MV-4-11 (cell line): ENCODE results near the gene STRADB.
"Not testable (repeated sequence)": the region's sequence is repeated elsewhere in the genome, so short reads cannot be mapped to it uniquely, and the experiment has no call there.

Experiments
- DNase-seq: peaks from one replicate; lab custom pipeline; 2025; lab: John Stamatoyannopoulos, UW

The STRADB gene

DNA sequence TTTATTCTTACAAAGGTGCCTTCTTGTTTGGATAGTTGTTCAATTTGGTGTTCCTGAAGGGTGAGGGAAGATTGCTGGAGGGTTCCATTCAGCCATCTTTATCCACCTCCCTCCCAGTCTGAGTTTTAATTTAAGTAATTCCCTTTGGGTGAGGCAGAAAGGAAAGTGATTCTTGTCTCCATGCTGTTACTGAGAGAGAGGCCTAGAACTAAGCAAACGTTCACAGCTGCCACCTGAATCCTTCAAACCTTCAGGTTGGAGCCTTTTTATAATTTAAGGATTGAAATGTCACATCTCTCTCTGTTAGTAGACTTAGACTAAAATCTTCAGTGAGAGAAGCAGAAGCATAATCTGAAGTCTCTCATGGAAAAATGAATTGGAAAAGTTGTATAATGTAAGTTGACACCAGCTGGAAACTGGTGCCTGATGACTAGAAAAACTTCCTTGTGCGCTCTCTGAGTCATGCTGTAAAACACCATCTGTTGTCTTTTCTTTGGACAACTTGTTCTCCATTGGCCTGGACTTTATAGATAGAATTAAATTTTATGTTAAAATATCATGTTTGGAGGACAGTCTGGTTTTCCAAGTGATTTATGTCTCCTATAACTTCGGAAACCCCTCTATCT, 14.6 kb downstream of the STRADB start:
- DNase-seq, result no peak

DNA sequence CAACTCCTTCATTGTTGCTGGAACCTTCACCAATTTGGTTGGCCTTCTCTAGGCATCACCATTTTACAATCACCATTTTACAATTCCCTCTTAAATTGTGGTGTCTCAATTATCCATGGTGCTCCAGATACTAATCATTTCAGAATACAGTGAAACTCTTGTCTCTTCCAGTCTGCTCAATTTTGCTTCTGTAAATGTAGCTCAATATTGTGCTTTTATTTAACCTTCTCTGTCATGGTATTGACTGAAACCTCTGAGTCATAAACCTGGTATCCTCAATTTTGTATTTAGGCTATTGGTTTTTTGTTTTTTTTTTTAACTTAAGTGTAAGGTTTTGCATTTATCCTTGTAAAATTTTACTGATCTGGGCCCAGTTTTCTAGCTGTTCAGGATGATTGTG, 16.1 kb downstream of the STRADB start:
- no peak for DNase-seq

DNA sequence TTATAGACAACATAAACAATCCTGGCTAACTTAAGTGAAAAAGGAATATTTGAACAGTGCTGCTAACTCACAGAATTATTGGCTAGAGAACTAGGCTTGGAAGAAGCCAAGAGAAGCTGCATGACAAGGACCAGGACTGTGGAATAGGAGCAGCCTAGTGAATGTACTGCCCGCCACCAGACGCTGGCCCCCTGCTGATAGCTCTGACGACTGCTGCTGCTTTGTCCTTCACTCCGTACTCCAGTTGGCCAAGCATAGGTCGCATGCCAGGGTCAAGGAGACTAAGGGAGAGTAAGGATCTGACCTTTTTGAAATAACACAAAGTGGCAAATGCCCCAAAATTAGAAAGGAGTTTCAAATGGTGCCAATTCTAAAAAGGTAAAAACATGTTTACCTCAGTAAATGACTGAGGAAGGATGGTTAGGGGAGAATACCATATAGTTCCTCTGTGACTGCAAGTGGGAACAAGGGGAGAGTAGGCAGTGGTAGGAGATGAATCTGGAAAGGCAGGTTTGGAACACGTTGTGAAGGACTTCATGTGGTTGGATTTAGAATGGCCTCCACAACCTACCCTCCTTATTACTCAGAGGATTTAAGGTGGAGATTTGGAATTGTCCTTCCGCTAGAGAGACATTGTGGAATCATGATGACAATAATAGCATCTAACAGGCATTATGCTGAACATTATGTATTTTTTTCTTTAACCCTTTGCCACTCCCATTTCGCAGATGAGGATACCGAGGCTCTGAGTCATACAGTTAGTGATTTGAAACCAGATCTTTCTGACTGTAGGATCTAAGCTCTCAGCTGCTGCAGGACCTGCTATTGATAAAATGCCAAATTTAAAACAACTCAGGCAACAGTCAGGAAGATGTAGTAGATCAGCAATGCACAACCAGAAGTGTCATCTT, 19.5 kb downstream of the STRADB start:
- no peak for DNase-seq

DNA sequence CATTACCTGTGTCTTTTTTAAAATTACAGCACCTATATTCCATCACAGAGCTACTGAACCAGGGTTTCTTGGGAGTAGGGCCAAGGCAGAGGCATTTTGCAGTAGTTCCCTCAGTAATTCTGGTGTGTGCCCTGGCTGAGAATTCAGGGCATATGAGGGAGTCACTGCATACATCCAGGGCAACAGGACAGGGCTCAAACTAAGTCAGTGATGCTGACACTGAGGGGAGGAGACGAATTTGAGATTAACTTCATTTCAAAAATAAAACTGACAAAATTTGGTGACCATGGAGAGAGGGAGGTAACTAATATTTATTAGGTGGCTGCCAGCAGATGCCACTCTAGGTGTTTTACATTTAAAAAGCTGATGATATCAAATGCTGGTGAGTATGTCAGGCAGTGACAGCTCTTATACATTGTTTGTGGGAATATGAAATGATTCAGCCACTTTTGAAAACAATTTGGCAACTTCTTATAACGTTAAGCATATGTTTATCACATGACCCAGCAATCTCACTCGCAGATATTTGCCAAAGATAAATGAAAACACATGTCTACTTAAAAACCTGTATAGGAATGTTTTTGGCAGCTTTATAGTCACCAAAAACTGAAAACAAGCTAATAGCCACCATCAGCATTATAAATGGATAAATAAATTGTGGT, 20.3 kb downstream of the STRADB start:
- no peak for DNase-seq

DNA sequence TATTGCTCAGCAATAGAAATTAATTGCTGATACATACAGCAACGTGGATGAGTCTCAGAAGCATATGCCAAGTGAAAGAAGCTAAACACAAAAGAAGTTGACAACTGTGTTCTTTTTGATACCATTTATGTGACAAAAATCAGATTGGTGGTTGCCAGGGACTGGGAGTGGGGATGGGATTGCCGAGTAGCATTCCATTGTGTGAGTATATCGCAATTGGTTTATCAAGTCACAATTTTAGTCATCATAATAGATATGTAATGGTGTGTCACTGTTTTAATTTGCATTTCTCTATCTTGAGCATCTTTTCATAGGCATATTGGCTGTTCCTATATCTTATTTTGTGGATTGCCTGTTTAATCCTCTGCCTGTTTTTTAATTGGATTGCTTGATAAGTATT, 20.9 kb downstream of the STRADB start:
- DNase-seq, result no peak

DNA sequence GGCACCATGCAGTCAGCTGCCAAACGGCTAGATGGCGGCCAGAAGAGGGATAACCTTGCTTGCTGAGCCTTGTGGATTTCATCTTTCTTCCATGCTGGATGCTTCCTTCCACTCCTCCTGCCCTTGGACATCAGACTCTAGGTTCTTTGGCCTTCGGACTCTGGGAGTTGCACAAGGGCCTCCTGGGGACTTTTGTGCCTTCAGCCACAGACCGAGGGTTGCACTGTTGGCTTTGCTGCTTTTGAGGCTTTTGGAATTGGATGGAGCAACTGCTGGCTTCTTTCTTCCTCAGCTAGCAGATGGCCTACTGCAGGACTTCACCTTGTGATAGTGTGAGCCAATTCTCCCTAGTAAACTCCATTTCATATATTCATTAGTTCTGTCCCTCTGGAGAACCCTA, 31.0 kb downstream of the STRADB start:
- no peak for DNase-seq

DNA sequence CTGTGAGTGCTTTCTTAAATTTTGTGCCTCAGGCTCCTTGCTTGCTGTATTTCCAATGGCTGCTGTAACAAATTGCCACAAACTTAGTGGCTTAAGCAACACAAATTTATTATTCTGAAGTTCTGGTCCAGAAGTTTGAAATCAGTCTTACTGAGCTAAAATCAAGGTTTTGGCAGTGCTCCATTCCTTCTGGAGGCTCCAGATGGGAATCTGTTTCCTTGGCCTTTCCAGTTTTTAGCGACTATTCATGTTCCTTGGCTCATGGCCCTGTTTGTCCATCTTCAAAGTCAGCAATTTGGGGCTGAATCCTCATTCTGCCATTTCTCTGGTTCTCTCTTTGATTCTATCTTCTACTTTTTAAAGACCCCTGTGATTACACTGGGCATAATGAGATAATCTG, 31.8 kb downstream of the STRADB start:
- DNase-seq, result no peak

DNA sequence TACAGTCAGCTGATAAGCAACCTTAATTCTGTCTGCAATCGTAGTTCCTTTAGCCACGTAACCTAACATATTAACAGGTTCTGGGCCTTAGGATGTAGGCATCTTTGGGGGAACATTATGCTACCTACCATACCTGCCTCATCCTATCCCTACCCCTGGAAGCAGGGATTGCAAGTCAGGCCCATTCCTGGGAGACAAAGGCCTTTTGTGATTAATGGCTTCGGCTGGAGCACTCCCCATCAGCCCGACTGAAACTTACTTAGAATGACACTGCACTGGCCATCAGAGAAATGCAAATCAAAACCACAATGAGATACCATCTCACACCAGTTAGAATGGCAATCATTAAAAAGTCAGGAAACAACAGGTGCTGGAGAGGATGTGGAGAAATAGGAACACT, 32.2 kb downstream of the STRADB start:
- not testable (repeated sequence) for DNase-seq

DNA sequence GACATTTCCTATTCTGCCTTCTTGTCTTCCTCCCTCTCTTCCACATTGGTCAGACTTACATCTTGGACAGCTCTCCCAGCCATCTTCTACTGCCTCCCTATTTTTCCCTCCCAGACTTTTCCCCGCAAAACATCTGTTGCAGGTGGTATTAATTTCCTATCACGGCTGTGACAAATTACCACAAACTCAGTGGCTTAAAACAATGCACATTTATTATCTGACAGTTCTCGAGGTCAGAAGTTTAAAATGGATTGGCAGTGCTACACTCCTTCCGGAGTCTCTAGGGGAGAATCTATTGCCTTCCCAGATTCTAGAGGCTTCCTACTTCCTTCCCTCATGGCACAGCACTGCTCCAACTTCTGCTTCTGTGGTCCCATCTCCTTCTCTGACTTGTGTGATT, 33.3 kb downstream of the STRADB start:
- no peak for DNase-seq

DNA sequence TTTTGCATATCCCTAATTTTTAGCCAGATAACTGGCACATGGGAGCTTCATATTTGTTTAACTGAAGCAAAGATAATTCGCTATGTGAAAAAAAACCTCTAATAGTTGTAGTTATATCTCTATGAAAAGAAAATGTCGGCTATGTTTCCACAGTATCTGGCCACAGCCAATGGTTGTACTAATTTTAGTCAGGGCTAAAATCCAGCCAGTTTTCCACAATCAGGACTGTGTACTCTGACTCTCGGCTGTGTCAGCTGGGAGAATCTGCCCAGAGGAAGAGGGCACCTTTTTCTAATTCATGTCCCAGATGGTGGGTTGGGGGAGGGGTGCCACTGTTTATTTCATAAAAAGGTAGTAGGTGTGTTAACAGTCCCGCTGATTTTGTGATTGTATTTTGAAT, 38.8 kb downstream of the STRADB start:
- DNase-seq, result no peak

DNA sequence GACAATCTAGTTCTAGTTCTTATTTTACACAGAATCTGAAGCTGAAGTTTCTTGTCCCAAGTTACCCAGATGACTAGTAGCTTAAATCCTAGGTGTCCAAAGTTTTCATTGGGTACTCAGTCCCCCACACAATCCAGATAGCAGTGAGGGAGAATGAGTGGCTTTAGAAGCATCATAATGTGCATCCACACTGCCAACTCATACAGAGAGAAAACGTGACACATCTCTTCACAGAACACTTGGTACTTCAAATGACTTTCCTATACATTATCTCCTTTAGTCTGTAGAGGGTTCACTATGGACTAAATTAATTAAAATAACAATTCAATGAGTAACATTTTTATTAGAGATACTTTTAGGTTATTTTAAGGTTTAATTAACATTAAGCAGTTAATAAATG, 45.2 kb downstream of the STRADB start:
- no peak for DNase-seq

DNA sequence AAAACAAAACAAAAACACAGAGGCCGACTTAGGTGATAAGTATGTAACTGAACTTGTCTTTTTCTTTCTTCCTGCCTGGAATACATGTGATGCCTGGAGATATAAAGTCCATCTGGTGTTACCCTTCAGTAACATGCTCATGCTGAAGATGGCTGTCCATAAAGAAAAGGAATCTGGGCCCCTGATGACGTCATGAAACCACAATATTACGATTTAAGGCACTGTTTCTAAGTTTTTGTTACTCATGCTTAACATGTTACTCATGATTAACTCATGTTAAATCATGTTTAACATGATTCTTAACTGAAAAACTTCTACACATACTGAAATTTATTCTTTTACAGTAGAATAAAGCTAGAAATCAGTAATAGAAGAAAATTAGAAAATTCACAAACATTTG, 49.0 kb downstream of the STRADB start:
- DNase-seq, result peak; percentile 8

DNA sequence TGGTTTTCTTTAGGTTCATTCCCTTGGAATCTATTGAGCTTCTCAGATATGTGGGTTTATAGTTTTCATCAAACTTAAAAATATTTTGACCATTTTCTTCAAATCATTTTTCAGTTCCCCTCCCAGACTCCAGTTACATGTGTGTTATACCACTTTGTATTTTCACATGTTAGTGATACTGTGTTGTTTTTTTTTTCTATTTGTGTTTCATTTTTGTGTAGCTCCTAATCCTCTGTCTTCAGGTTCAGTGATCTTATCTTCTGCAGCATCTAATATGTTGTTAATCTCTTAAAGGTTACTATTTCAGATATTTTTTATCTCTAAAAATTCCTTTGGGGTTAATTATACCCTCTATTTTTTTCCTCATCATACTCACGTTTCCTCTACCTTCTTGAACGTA, 51.2 kb downstream of the STRADB start:
- DNase-seq, result no peak

DNA sequence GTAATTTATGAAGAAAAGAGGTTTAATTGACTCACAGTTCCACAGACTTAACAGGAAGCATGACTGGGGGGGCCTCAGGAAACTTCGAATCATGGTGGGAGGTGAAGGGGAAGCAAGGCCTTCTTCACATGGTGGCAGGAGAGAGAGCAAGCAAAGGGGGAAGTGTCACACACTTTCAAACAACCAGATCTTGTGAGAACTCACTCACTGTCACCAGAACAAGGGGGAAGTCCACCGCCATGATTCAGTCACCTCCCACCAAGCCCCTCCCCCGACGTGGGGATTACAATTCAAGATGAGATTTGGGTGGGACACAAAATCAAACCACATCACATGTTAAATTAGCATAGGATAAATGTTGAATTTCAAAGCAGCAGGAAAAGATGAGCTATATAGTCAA, 56.2 kb downstream of the STRADB start:
- DNase-seq, result peak; percentile 50

DNA sequence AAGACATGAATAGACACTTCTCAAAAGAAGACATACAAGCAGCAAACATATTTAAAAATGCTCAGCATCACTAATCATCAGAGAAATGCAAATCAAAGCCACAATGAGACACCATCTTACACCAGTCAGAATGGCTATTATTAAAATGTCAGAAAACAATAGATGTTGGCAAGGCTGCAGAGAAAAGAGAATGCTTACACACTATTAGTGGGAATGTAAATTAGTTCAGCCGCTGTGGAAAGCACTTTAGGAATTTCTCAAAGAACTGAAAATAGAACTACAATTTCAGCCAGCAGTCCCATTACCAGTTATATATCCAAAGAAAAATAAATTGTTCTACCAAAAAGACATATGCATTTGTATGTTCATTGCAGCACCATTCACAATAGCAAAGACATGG, 61.7 kb downstream of the STRADB start:
- DNase-seq, result no peak

DNA sequence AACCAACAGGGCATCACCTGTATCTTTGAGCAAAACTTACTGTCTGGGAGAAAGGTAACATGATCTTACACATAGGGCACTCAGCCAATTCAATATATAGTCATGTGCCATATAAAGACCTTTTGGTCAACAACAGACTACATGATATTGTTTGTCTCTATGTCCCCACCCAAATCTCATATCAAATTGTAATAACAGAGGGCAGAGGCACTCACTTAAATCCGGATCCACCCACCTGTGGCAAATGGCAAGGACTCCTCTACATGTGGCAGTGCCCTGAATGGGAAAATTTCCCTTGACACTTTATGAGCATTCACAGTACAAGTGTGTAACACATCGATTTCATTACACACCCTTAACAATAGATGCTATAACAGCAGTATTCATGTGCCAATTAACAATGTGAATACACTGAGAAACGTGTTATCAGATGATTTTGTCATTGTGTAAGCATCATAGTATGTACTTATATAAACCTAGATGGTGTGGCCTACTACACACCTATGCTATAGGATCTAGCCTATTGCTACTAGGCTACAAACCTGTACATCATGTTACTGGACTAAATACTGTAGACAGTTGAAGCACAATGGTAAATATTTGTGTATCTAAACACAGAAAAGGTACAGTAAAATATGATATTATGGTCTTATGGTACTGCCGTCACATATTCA, 64.2 kb downstream of the STRADB start:
- no peak for DNase-seq

DNA sequence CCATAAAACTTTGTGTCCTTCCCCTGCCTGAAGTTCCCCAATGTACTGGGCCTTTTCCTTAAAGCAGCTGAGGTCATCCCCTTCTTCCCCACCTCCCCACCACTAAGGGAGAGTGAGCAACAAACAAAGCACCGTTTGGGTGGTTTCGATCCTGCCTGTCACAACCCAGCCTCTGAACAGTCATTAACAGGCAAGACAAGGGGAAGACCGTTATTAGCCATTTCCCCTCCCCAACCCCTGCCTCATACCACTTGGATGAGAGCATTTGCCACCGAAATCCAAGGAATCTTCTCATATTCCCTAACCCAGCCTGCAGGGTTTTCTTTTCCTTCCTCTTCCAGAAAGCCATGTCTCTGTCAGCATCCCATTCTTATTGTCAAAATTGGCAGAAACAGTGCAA, 65.6 kb downstream of the STRADB start:
- DNase-seq, result no peak

DNA sequence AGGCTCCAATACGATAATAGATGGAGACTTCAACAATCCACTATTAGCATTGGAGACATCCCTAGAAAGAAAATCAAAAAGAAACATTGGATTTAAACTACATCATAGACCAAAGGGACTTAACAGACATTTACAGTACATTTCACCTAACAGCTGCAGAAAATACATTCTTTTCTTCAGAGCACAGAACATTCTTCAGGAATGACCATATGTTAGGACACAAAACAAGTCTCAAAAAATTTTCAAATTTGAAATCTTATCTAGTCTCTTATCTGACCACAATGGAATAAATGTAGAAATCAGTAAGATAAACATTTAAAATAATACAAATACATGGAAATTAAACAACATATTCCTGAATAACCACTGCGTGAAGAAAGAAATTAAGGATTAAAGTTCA, 68.7 kb downstream of the STRADB start:
- DNase-seq, result no peak

DNA sequence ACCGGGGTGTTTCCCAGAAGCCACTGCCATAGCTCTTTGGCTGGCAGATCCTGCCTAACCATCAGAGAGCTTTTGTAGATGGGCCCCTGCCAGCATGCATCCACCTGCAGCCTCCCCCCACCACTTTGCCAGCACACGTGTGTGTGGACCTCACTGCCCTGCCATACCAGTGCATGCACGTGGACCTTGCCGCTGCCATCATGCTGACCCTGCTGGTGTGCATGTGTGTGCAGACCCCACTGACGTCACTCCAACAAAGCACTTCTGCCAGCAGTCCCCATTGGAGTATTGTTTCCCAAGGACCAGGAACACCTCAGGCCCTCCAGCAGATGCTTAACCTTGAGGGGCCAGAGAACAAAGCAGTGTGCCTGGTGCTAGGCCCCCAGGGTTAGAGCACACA, 71.4 kb downstream of the STRADB start:
- DNase-seq, result no peak

DNA sequence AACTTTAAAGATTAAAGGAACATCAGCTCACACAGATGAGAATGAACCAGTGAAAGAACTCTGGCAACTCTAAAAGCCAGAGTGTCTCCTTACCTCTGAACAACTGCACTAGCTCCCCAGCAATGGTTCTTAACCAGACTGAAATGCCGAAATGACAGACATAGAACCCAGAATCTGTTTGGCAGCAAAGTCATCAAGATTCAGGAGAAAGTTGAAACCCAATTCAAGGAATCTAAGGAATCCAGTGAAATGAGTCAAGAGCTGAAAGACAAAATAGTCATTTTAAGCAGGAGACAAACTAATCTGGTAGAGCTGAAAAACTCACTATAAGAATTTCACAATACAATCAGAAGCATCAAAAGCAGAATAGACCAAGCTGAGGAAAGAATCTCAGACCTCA, 72.0 kb downstream of the STRADB start:
- no peak for DNase-seq
